ENCODE measurements around the gene FBXW8.

Gene FBXW8

GRCh38 chr12:117058442-117059072 is 147.8 kb downstream of the FBXW8 start:
- TF ChIP-seq CTCF (IDR thresholded peaks at IDR 0.05; ENCODE audit: control insufficient read depth, extremely low read depth, insufficient read depth), result no peak
- no peak overlapping the region for H3K4me3 ChIP-seq (ENCODE audit: low read depth, low read length)
- DNase-seq (ENCODE audit: low read depth), result no peak

- no peak overlapping the region for H3K4me3 ChIP-seq (ENCODE audit: low read depth, low read length)
- DNase-seq (ENCODE audit: low read depth), result no peak
- TF ChIP-seq CTCF (IDR thresholded peaks at IDR 0.05; ENCODE audit: control insufficient read depth, extremely low read depth, insufficient read depth), result no peak
Observed at GRCh38 chr12:117059156-117059555, 148.4 kb downstream of the FBXW8 start.

GRCh38 chr12:117060246-117060928 is 149.6 kb downstream of the FBXW8 start:
- no peak for TF ChIP-seq CTCF (IDR thresholded peaks at IDR 0.05; ENCODE audit: control insufficient read depth, extremely low read depth, insufficient read depth)
- DNase-seq (ENCODE audit: low read depth), result no peak

GRCh38 chr12:117060929-117061305 is 150.2 kb downstream of the FBXW8 start:
- no peak for DNase-seq (ENCODE audit: low read depth)
- H3K4me3 ChIP-seq (ENCODE audit: low read depth, low read length), result no peak overlapping the region
- TF ChIP-seq CTCF (IDR thresholded peaks at IDR 0.05; ENCODE audit: control insufficient read depth, extremely low read depth, insufficient read depth), result no peak

More at GRCh38 chr12:117060246-117060928, 149.6 kb downstream of the FBXW8 start:
- no peak overlapping the region for H3K4me3 ChIP-seq (ENCODE audit: low read depth, low read length)

GRCh38 chr12:117061555-117062079 is 150.9 kb downstream of the FBXW8 start:
- no peak for DNase-seq (ENCODE audit: low read depth)
- no peak for TF ChIP-seq CTCF (IDR thresholded peaks at IDR 0.05; ENCODE audit: control insufficient read depth, extremely low read depth, insufficient read depth)
- H3K4me3 ChIP-seq (ENCODE audit: low read depth, low read length), result no peak overlapping the region

GRCh38 chr12:117063162-117063911 is 152.6 kb downstream of the FBXW8 start:
- H3K4me3 ChIP-seq (ENCODE audit: low read depth, low read length), result no peak overlapping the region
- no peak for TF ChIP-seq CTCF (IDR thresholded peaks at IDR 0.05; ENCODE audit: control insufficient read depth, extremely low read depth, insufficient read depth)
- no peak for DNase-seq (ENCODE audit: low read depth)
